Breast epithelium (tissue), 3 donors: ENCODE results near the gene NEK6.

Experiments used
- CTCF ChIP-seq, 3 donors: fragments of 450-650 bp; IDR thresholded peaks; one replicate each; pipeline ENCODE4 v1.5.1; 2016 to 2017; ENCODE audit warnings: antibody characterized with exemption in 3 of 3, mild to moderate bottlenecking in 3 of 3, moderate library complexity in 3 of 3
- POLR2A ChIP-seq: fragments of 450-650 bp; IDR thresholded peaks from one replicate; pipeline ENCODE4 v1.6.1; 2016; ENCODE audit warnings: antibody characterized with exemption, mild to moderate bottlenecking, moderate library complexity
- POLR2AphosphoS5 ChIP-seq, 3 donors: sonication (generic); formaldehyde crosslinking; IDR thresholded peaks; one replicate each; pipeline ENCODE4 v1.6.1; 2017; ENCODE audit warnings: antibody characterized with exemption in 3 of 3

DNA sequence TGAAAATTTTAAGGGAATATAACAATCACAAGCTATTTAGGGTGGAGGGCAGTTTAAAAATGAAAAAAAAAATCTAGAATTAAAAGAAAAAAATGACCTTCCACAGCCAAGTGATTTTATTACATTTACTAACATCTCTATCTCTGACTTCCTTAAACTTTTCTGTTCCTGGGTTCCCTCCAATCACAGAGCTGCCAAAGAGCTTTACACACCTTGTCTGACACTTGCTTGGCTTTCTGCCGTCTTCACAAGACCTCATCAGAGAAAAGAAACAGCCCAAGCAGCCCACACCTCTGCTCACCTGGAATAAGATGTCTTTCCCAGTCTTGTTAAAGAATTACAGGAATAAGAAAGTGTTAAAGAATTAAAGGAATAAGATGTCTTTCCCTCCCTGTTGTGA lies 118.6 kb downstream of the NEK6 start:
- no peak for TF ChIP-seq CTCF (IDR thresholded peaks at IDR 0.05)
- no peak for TF ChIP-seq POLR2A
- TF ChIP-seq POLR2AphosphoS5 (IDR thresholded peaks at IDR 0.05), result no peak
